HEK293 (cell line): ENCODE results near the gene PAPOLG.

Source experiments
- CTCF ChIP-seq: fragments of 450-650 bp; formaldehyde crosslinking; IDR thresholded peaks from 2 replicates; pipeline ENCODE4 v1.5.1; 2016; ENCODE audit warnings: missing biosample characterization, missing genetic modification characterization
- TCF7L2 ChIP-seq: IDR thresholded peaks from 2 replicates; pipeline ENCODE4 v1.6.1; 2011; ENCODE audit warnings: low read depth, mild to moderate bottlenecking, inconsistent platforms, low read length, moderate library complexity, borderline replicate concordance
- ZBTB21 ChIP-seq: fragments of 450-650 bp; formaldehyde crosslinking; IDR thresholded peaks from 2 replicates; pipeline ENCODE4 v1.5.1; 2017; ENCODE audit warnings: missing biosample characterization, missing genetic modification characterization
- ZIC2 ChIP-seq: fragments of 450-650 bp; formaldehyde crosslinking; IDR thresholded peaks from 2 replicates; pipeline ENCODE4 v1.5.1; 2016; ENCODE audit warnings: missing biosample characterization, missing genetic modification characterization
- ZNF266 ChIP-seq: fragments of 450-650 bp; formaldehyde crosslinking; IDR thresholded peaks from 2 replicates; pipeline ENCODE4 v1.5.1; 2016; ENCODE audit warnings: missing biosample characterization, missing genetic modification characterization, low read depth

GRCh38 chr2:60710707-60711106 lies 45.4 kb upstream of the PAPOLG start:
- TF ChIP-seq CTCF (tag by site-specific recombination) (no peak), ZNF266 (tag by site-specific recombination) (no peak), ZBTB21 (tag by site-specific recombination) (no peak), TCF7L2 (no peak), ZIC2 (no peak)
